Measurements from ENCODE around the gene CCNE1. TPM values are rescaled to one million over a fixed set of nuclear protein-coding genes. Genes with fewer than 3 reads are reported as not detected.

The CCNE1 gene
- 10 to 100 TPM in 11 of 12 donors, not detected in 1; 12.7 to 29.0 (median 23.8) TPM for polyA plus RNA-seq (ENCODE audit: insufficient read length in 12 of 12)
- long read RNA-seq, donor 1, result 0 reads
- long read RNA-seq, donor 2, partial matches to known transcripts, result 0 of 4 reads
- long read RNA-seq, donor 2, other reads (novel, unspliced or antisense), result 0 of 4 reads
- long read RNA-seq, donor 3, partial matches to known transcripts, result 0 of 1 reads
- long read RNA-seq, donor 3, other reads (novel, unspliced or antisense), result 0 of 1 reads
- long read RNA-seq, donor 4, partial matches to known transcripts, result 0 of 2 reads
- long read RNA-seq, donor 4, other reads (novel, unspliced or antisense), result 0 of 2 reads
- long read RNA-seq, donor 5, transcript CCNE1-201 (12 exons, 2,043 nt), result major isoform, 6 of 7 reads
- long read RNA-seq, donor 5, partial matches to known transcripts, result 0 of 7 reads
- long read RNA-seq, donor 5, other reads (novel, unspliced or antisense), result 0 of 7 reads
- long read RNA-seq, donor 6, partial matches to known transcripts, result 0 of 1 reads
- long read RNA-seq, donor 6, other reads (novel, unspliced or antisense), result 0 of 1 reads
- long read RNA-seq, donor 7, partial matches to known transcripts, result 0 of 1 reads
- long read RNA-seq, donor 7, other reads (novel, unspliced or antisense), result 0 of 1 reads
- long read RNA-seq, donor 8, partial matches to known transcripts, result 0 of 3 reads
- long read RNA-seq, donor 8, other reads (novel, unspliced or antisense), result 0 of 3 reads
- long read RNA-seq, donor 9, result 0 reads
- long read RNA-seq, donor 10, transcript CCNE1-201 (12 exons, 2,043 nt), result major isoform, 6 of 6 reads
- long read RNA-seq, donor 10, partial matches to known transcripts, result 0 of 6 reads
- long read RNA-seq, donor 10, other reads (novel, unspliced or antisense), result 0 of 6 reads
- long read RNA-seq, donor 11, partial matches to known transcripts, result 0 of 4 reads
- long read RNA-seq, donor 11, other reads (novel, unspliced or antisense), result 0 of 4 reads

- peak; percentile 76 for DNase-seq
Measured at GRCh38 chr19:29811125-29812079, at the start of gene CCNE1. Gene CCNE1, plus strand, starts transcription at chr19:29811991. Its CDS starts 565 bp downstream, at chr19:29812556.

- DNase-seq, result no peak
Measured at GRCh38 chr19:29763196-29763595, 48.6 kb upstream of the CCNE1 start.

- DNase-seq, result no peak
Measured at GRCh38 chr19:29764361-29764760, 47.4 kb upstream of the CCNE1 start.

GRCh38 chr19:29766100-29766499 lies 45.7 kb upstream of the CCNE1 start:
- no peak for DNase-seq

GRCh38 chr19:29767039-29767735 lies 44.6 kb upstream of the CCNE1 start:
- DNase-seq, result no peak

- no peak for DNase-seq
Measured at GRCh38 chr19:29768166-29768565, 43.6 kb upstream of the CCNE1 start.

- no peak for DNase-seq
Measured at GRCh38 chr19:29769997-29770396, 41.8 kb upstream of the CCNE1 start.

GRCh38 chr19:29770648-29771047 lies 41.1 kb upstream of the CCNE1 start:
- no peak for DNase-seq

GRCh38 chr19:29771708-29772414 lies 39.9 kb upstream of the CCNE1 start:
- peak; percentile 59 for DNase-seq

GRCh38 chr19:29772696-29773095 lies 39.1 kb upstream of the CCNE1 start:
- DNase-seq, result no peak

- no peak for DNase-seq
Measured at GRCh38 chr19:29773141-29773540, 38.6 kb upstream of the CCNE1 start.

GRCh38 chr19:29774126-29774525 lies 37.7 kb upstream of the CCNE1 start:
- no peak for DNase-seq

- no peak for DNase-seq
Measured at GRCh38 chr19:29777781-29778309, 33.9 kb upstream of the CCNE1 start.

GRCh38 chr19:29779921-29780320 lies 31.9 kb upstream of the CCNE1 start:
- DNase-seq, result no peak

GRCh38 chr19:29781386-29782259 lies 30.2 kb upstream of the CCNE1 start:
- DNase-seq, result peak; percentile 67

GRCh38 chr19:29782260-29782580 lies 29.6 kb upstream of the CCNE1 start:
- DNase-seq, result no peak

- DNase-seq, result no peak
Measured at GRCh38 chr19:29783627-29784190, 28.1 kb upstream of the CCNE1 start.

- no peak for DNase-seq
Measured at GRCh38 chr19:29784598-29785223, 27.1 kb upstream of the CCNE1 start.
